A673 (cell line): Measurements from ENCODE around the gene FZD7.

ENCODE experiments used
- EZH2 ChIP-seq: fragments of 200-600 bp; sonication (generic); IDR thresholded peaks from 2 replicates; pipeline ENCODE4 v1.6.1; 2017; ENCODE audit warnings: borderline replicate concordance, low read depth, mild to moderate bottlenecking, mixed read lengths, antibody characterized with exemption, low read length; ENCODE audit not compliant: poor library complexity, severe bottlenecking
- TF ChIP-seq, protein P1 (sequence below): fragments of 300-800, 200-600 bp; sonication (generic); conservative IDR thresholded peaks from 2 replicates; pipeline ENCODE4 v1.5.1; 2017; ENCODE audit warnings: low read depth, mild to moderate bottlenecking, antibody characterized with exemption, low read length, moderate library complexity, mixed read lengths

DNA sequence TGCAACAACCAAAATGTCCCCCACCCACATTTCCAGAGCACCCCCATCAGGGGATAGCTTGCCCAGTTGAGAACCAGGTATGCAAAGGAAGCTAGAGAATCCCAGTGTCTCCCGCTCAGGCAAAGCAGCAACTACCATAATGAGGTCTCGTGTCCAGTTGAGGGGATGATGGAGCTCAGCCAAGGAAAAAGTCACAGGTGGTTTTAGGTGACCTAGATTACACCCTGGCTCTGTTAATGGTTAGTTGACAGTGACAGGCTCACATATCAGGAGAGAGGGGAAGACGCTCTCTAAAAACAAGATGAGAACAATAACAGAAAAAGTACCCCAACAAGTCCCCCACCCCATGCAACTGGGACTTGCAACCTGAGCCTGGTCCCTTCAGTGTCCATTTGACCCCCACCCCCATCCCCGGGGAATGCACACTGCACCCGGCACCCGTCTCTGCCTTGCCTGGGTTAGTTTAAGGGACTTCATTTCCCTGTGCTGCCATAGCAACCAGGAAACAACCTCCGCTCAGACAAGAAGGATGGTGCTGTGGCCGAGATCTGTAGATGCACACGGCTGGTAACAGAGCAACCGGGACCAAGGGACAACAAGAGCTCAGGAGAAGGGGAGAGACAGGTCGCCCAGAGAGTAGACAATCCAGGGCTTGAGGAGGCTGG, 39.2 kb downstream of the FZD7 start, which contains the start of gene KIAA2012:
- TF ChIP-seq, protein P1, sequence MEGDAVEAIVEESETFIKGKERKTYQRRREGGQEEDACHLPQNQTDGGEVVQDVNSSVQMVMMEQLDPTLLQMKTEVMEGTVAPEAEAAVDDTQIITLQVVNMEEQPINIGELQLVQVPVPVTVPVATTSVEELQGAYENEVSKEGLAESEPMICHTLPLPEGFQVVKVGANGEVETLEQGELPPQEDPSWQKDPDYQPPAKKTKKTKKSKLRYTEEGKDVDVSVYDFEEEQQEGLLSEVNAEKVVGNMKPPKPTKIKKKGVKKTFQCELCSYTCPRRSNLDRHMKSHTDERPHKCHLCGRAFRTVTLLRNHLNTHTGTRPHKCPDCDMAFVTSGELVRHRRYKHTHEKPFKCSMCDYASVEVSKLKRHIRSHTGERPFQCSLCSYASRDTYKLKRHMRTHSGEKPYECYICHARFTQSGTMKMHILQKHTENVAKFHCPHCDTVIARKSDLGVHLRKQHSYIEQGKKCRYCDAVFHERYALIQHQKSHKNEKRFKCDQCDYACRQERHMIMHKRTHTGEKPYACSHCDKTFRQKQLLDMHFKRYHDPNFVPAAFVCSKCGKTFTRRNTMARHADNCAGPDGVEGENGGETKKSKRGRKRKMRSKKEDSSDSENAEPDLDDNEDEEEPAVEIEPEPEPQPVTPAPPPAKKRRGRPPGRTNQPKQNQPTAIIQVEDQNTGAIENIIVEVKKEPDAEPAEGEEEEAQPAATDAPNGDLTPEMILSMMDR, result no peak
- TF ChIP-seq EZH2, result no peak
